ENCODE results near the gene PIANP.

- TF ChIP-seq REST (IDR thresholded peaks at IDR 0.05; ENCODE audit: low read depth) (no peak), TCF7L2 (IDR thresholded peaks at IDR 0.05; ENCODE audit: borderline replicate concordance, extremely low read depth, insufficient read depth, insufficient read length) (no peak), CTCF (IDR thresholded peaks at IDR 0.05 in 2 of 3, conservative IDR thresholded peaks at IDR 0.05 in 1 of 3; ENCODE audit: borderline replicate concordance in 1 of 3, insufficient read depth in 1 of 3, low read depth in 2 of 3, low read length in 2 of 3) (no peak), EZH2 (IDR thresholded peaks at IDR 0.05) (no peak), SRF (IDR thresholded peaks at IDR 0.05; ENCODE audit: low read depth) (no peak), ZBTB33 (IDR thresholded peaks at IDR 0.05; ENCODE audit: extremely low read depth, insufficient replicate concordance, low read length) (no peak), POLR2A (IDR thresholded peaks at IDR 0.05; ENCODE audit: borderline replicate concordance, extremely low read depth, insufficient read depth, insufficient read length) (no peak), POLR2AphosphoS5 (IDR thresholded peaks at IDR 0.05; ENCODE audit: low read depth, low read length) (no peak), EZH2phosphoT487 (IDR thresholded peaks at IDR 0.05; ENCODE audit: borderline replicate concordance) (no peak), EGR1 (IDR thresholded peaks at IDR 0.05; ENCODE audit: low read depth) (no peak)
Measured at GRCh38 chr12:6652391-6652790, 48.2 kb downstream of the PIANP start.
